Astrocyte (in vitro differentiated cells and primary cell): Measurements from ENCODE around the gene ERCC6L2. TPM values are rescaled to one million over a fixed set of nuclear protein-coding genes. Genes with fewer than 3 reads are reported as not detected.

ENCODE experiments used
- DNase-seq: peaks from one replicate; pipeline ENCODE4 v3.0.0-alpha.2; 2010; ENCODE audit warnings: low read depth
- FAIRE-seq: peaks from 2 replicates; lab custom pipeline; 2011; peaks lifted over from hg19 to GRCh38; lab: Jason Lieb, UNC
- H2AFZ ChIP-seq: 2 replicates; pipeline ENCODE4 v1.6.0; 2012; ENCODE audit warnings: low read depth, low read length, inconsistent platforms
- H3K27ac ChIP-seq: 2 replicates; pipeline ENCODE4 v1.5.1; 2011; ENCODE audit warnings: low read depth, low read length, inconsistent platforms
- H3K27me3 ChIP-seq: 2 replicates; pipeline ENCODE4 v1.6.0; 2011; ENCODE audit warnings: low read length, inconsistent platforms; ENCODE audit not compliant: insufficient read depth
- H3K36me3 ChIP-seq: 2 replicates; pipeline ENCODE4 v1.5.1; 2011; ENCODE audit warnings: low read length, inconsistent platforms; ENCODE audit not compliant: insufficient read depth
- H3K4me1 ChIP-seq: 2 replicates; pipeline ENCODE4 v1.5.1; 2011; ENCODE audit warnings: low read length, inconsistent platforms; ENCODE audit not compliant: insufficient read depth
- H3K4me2 ChIP-seq: 2 replicates; pipeline ENCODE4 v1.6.0; 2012; ENCODE audit warnings: low read length, inconsistent platforms
- H3K4me3 ChIP-seq: 2 replicates; pipeline ENCODE4 v1.5.1; 2011; ENCODE audit warnings: low read depth, mild to moderate bottlenecking, low read length, inconsistent platforms; ENCODE audit not compliant: insufficient read depth
- H3K79me2 ChIP-seq: 2 replicates; pipeline ENCODE4 v1.6.0; 2012; ENCODE audit warnings: mild to moderate bottlenecking, low read length, inconsistent platforms; ENCODE audit not compliant: insufficient read depth
- H3K9ac ChIP-seq: 2 replicates; pipeline ENCODE4 v1.6.0; 2012; ENCODE audit warnings: mild to moderate bottlenecking, low read length, inconsistent platforms
- H3K9me3 ChIP-seq: 2 replicates; pipeline ENCODE4 v1.5.1; 2012; ENCODE audit warnings: low read depth, mild to moderate bottlenecking, low read length, inconsistent platforms; ENCODE audit not compliant: insufficient read depth
- H4K20me1 ChIP-seq: 2 replicates; pipeline ENCODE4 v1.6.0; 2012; ENCODE audit warnings: low read length, inconsistent platforms; ENCODE audit not compliant: insufficient read depth
- H3K27ac Mint-ChIP-seq: one replicate; pipeline ENCODE4 v1.8.0; 2021; ENCODE audit warnings: mild to moderate bottlenecking, mixed read lengths; ENCODE audit not compliant: unreplicated experiment
- H3K27me3 Mint-ChIP-seq: one replicate; pipeline ENCODE4 v1.8.0; 2021; ENCODE audit warnings: low read depth, mixed read lengths; ENCODE audit not compliant: unreplicated experiment
- H3K36me3 Mint-ChIP-seq: one replicate; pipeline ENCODE4 v1.8.0; 2021; ENCODE audit warnings: low read depth, mixed read lengths; ENCODE audit not compliant: unreplicated experiment
- H3K4me1 Mint-ChIP-seq: one replicate; pipeline ENCODE4 v1.8.0; 2021; ENCODE audit warnings: low read depth, mixed read lengths; ENCODE audit not compliant: unreplicated experiment
- H3K4me3 Mint-ChIP-seq: one replicate; pipeline ENCODE4 v1.8.0; 2021; ENCODE audit warnings: mild to moderate bottlenecking, moderate library complexity, mixed read lengths; ENCODE audit not compliant: unreplicated experiment
- H3K9me3 Mint-ChIP-seq: one replicate; pipeline ENCODE4 v1.8.0; 2021; ENCODE audit warnings: mild to moderate bottlenecking, mixed read lengths; ENCODE audit not compliant: unreplicated experiment
- EZH2 ChIP-seq: IDR thresholded peaks from 2 replicates; pipeline ENCODE4 v1.6.1; 2012; ENCODE audit warnings: mild to moderate bottlenecking, low read length, inconsistent platforms; ENCODE audit not compliant: insufficient read depth
- total RNA-seq: library from RNA; stranded (reverse); gene quantifications from 2 replicates; pipeline ENCODE4 v1.2.1, GENCODE V29; 2021
- TF ChIP-seq, protein P1 (sequence below): IDR thresholded peaks from 2 replicates; pipeline ENCODE4 v1.5.1; 2011; ENCODE audit warnings: low read depth, mild to moderate bottlenecking, inconsistent platforms, low read length, moderate library complexity; ENCODE audit not compliant: insufficient read depth

The ERCC6L2 gene
- total RNA-seq, 1 donor from 2014 or later: 31.9 TPM

DNA sequence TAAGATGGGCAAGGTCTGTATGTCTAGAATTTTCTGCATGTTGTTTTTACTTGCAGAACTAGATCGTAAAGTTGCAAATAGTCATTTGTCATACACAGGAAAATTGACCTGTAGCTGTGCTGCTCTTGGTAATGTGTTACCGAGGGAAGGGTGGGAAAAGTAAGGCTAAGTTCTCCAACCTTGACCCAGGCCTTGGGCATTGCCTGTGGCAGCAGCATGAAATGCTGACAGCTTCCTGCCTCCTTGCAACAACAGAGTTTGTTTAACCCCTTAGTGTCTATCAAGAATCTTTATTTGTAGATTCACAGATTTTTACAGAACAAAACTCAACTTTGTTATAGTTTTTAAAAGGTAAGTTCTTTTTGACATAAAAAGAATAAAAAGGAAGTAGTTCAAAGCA is 48.3 kb downstream of the ERCC6L2 start:
- H3K27me3 ChIP-seq: no peaks in the 10 kb centered on the region
- H3K4me2 ChIP-seq: no peak overlapping the region
- peaks cover 9% of the 10 kb centered on the region for H3K36me3 Mint-ChIP-seq
- no peak overlapping the region for H3K27ac Mint-ChIP-seq
- TF ChIP-seq, protein P1, sequence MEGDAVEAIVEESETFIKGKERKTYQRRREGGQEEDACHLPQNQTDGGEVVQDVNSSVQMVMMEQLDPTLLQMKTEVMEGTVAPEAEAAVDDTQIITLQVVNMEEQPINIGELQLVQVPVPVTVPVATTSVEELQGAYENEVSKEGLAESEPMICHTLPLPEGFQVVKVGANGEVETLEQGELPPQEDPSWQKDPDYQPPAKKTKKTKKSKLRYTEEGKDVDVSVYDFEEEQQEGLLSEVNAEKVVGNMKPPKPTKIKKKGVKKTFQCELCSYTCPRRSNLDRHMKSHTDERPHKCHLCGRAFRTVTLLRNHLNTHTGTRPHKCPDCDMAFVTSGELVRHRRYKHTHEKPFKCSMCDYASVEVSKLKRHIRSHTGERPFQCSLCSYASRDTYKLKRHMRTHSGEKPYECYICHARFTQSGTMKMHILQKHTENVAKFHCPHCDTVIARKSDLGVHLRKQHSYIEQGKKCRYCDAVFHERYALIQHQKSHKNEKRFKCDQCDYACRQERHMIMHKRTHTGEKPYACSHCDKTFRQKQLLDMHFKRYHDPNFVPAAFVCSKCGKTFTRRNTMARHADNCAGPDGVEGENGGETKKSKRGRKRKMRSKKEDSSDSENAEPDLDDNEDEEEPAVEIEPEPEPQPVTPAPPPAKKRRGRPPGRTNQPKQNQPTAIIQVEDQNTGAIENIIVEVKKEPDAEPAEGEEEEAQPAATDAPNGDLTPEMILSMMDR: no peak
- TF ChIP-seq EZH2: no peak
- no peak overlapping the region for H2AFZ ChIP-seq
- FAIRE-seq: no peak
- peaks cover 25% of the 10 kb centered on the region for H3K36me3 ChIP-seq
- no peak overlapping the region for H3K27ac ChIP-seq
- no peaks in the 10 kb centered on the region for H3K79me2 ChIP-seq
- DNase-seq: no peak
- H3K4me3 ChIP-seq: no peak overlapping the region
- H4K20me1 ChIP-seq: no peaks in the 10 kb centered on the region
- H3K9ac ChIP-seq: no peak overlapping the region
- no peaks in the 10 kb centered on the region for H3K4me1 ChIP-seq
- no peak overlapping the region for H3K4me3 Mint-ChIP-seq
- no peaks in the 10 kb centered on the region for H3K9me3 ChIP-seq
- no peaks in the 10 kb centered on the region for H3K27me3 Mint-ChIP-seq
- H3K4me1 Mint-ChIP-seq: no peaks in the 10 kb centered on the region
- H3K9me3 Mint-ChIP-seq: no peaks in the 10 kb centered on the region

DNA sequence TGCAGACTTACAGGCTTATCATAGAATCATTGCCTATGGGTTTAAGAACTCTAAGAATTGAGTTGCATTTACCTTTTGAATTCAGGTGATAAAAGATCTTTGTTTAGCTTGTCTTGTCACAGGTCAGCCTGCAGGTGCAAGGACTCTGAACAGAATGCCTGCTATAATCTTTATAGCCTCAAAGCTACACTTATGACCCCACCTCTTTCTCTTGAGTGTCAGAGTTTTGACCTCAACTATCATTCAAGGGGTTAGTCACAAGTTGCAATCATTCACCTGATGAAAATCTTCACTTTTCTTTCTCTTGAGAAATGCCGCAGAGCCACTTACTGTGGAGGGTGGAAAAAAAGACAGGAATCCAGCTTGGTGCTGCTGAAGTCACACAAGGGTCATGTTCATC is 49.5 kb downstream of the ERCC6L2 start:
- no peaks in the 10 kb centered on the region for H3K27me3 Mint-ChIP-seq
- H3K4me3 Mint-ChIP-seq: no peak overlapping the region
- Histone ChIP-seq H3K4me2 (no peak overlapping the region), H4K20me1 (no peaks in the 10 kb centered on the region), H2AFZ (no peak overlapping the region), H3K9me3 (no peaks in the 10 kb centered on the region), H3K4me3 (no peak overlapping the region), H3K4me1 (no peaks in the 10 kb centered on the region), H3K36me3 (peaks cover 25% of the 10 kb centered on the region), H3K27ac (no peak overlapping the region), H3K27me3 (no peaks in the 10 kb centered on the region), H3K79me2 (no peaks in the 10 kb centered on the region), H3K9ac (no peak overlapping the region)
- H3K36me3 Mint-ChIP-seq: peaks cover 7% of the 10 kb centered on the region
- FAIRE-seq: no peak
- no peak overlapping the region for H3K27ac Mint-ChIP-seq
- DNase-seq: no peak
- no peaks in the 10 kb centered on the region for H3K4me1 Mint-ChIP-seq
- no peaks in the 10 kb centered on the region for H3K9me3 Mint-ChIP-seq
- no peak for TF ChIP-seq EZH2
- TF ChIP-seq, protein P1: no peak

- DNase-seq (no peak), FAIRE-seq (no peak)
- H3K4me3 Mint-ChIP-seq: no peak overlapping the region
- Histone ChIP-seq H3K9me3 (no peaks in the 10 kb centered on the region), H3K4me3 (no peak overlapping the region), H4K20me1 (no peaks in the 10 kb centered on the region), H3K4me1 (no peaks in the 10 kb centered on the region), H2AFZ (no peak overlapping the region), H3K79me2 (no peaks in the 10 kb centered on the region), H3K36me3 (peaks cover 19% of the 10 kb centered on the region), H3K4me2 (no peak overlapping the region), H3K27ac (no peak overlapping the region), H3K27me3 (no peaks in the 10 kb centered on the region), H3K9ac (no peak overlapping the region)
- H3K27ac Mint-ChIP-seq: no peak overlapping the region
- TF ChIP-seq, protein P1: no peak
- no peak for TF ChIP-seq EZH2
- H3K9me3 Mint-ChIP-seq: no peaks in the 10 kb centered on the region
- H3K27me3 Mint-ChIP-seq: no peaks in the 10 kb centered on the region
- H3K4me1 Mint-ChIP-seq: no peaks in the 10 kb centered on the region
- H3K36me3 Mint-ChIP-seq: peaks cover 12% of the 10 kb centered on the region
Observed at GRCh38 chr9:95927271-95928004, 51.9 kb downstream of the ERCC6L2 start.
